Measurements from ENCODE around the gene SPAG16. TPM values are rescaled to one million over a fixed set of nuclear protein-coding genes. Genes with fewer than 3 reads are reported as not detected.

Gene SPAG16
- total RNA-seq, 4 donors from 2014 or later = 34.1 to 59.3 (median 46.8) TPM

DNA sequence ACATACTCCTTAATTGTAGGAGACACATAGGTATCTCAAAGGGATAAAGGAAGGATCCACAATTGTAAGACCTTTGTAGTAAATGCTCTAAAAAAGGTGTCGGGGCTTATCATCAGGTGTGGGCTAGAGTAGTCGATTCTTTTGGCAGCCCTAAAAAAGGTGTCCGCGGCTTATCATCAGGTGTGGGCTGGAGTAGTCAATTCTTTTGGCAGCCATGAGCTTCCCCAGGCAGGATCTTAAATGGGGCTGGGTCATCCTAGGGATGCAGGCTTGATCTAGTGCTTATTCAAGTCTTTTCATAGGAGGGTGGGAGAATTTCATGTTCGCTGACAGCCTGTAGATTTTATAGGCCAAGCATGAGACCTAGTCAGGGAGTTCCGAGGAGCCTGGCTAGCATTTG, 720.2 kb downstream of the SPAG16 start:
- H3K27ac ChIP-seq = no peak overlapping the region
- no peak overlapping the region for H3K4me3 ChIP-seq (replicated peaks in 1 of 3)
- intact Hi-C loops (cut with DNase I) = no loop called here
- H3K9me3 ChIP-seq = no peaks in the 10 kb centered on the region
- no peaks in the 10 kb centered on the region for H3K4me1 ChIP-seq
- no peak for DNase-seq
- no peaks in the 10 kb centered on the region for H3K36me3 ChIP-seq
- no peaks in the 10 kb centered on the region for H3K27me3 ChIP-seq
- TF ChIP-seq CTCF (IDR thresholded peaks at IDR 0.05) (no peak), POLR2A (IDR thresholded peaks at IDR 0.05) (no peak)
- 87 to 91% methylated on average over 6 of the region's 6 CpGs for WGBS, 2 donors

DNA sequence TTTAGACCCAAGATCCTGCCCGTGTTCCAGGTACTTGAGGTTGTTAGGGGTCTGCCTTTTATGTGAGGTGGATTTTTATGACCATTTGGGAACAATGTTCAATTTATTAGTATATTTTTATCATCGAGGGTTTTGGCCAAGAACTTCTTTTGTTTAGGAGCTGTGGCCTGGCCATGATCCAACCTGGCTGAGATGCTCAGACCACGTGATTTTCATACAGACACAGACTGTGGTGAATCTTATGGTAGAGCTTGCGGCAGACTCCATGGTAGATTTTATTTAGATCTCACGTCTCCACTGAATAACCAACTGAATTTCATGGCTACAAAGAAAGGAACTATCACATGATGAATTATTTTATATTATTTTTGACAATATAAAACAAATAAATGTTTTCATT, 721.1 kb downstream of the SPAG16 start:
- TF ChIP-seq CTCF (IDR thresholded peaks at IDR 0.05) = no peak
- TF ChIP-seq POLR2A (IDR thresholded peaks at IDR 0.05) = no peak
- Histone ChIP-seq H3K36me3 (no peaks in the 10 kb centered on the region), H3K4me1 (no peaks in the 10 kb centered on the region), H3K9me3 (no peaks in the 10 kb centered on the region), H3K4me3 (replicated peaks in 1 of 3) (no peak overlapping the region), H3K27ac (no peak overlapping the region), H3K27me3 (no peaks in the 10 kb centered on the region)
- no peak for DNase-seq
- WGBS, 2 donors = 74 to 79% methylated on average over 5 of the region's 5 CpGs
- intact Hi-C loops (cut with DNase I) = no loop called here

GRCh38 chr2:214006601-214007000, 722.3 kb downstream of the SPAG16 start:
- Histone ChIP-seq H3K9me3 (no peaks in the 10 kb centered on the region), H3K27ac (no peak overlapping the region), H3K36me3 (no peaks in the 10 kb centered on the region), H3K27me3 (no peaks in the 10 kb centered on the region), H3K4me3 (replicated peaks in 1 of 3) (no peak overlapping the region), H3K4me1 (no peaks in the 10 kb centered on the region)
- WGBS, 2 donors = 52 to 65% methylated on average over 2 of the region's 2 CpGs
- no peak for DNase-seq
- TF ChIP-seq CTCF (IDR thresholded peaks at IDR 0.05) = no peak
- no peak for TF ChIP-seq POLR2A (IDR thresholded peaks at IDR 0.05)
- intact Hi-C loops (cut with DNase I) = no loop called here

- H3K27ac ChIP-seq = no peak overlapping the region
- no peaks in the 10 kb centered on the region for H3K4me1 ChIP-seq
- no peak for TF ChIP-seq POLR2A (IDR thresholded peaks at IDR 0.05)
- no peaks in the 10 kb centered on the region for H3K36me3 ChIP-seq
- no peaks in the 10 kb centered on the region for H3K27me3 ChIP-seq
- intact Hi-C loops (cut with DNase I) = no loop called here
- DNase-seq = no peak
- no peak overlapping the region for H3K4me3 ChIP-seq (replicated peaks in 1 of 3)
- H3K9me3 ChIP-seq = no peaks in the 10 kb centered on the region
- WGBS, 2 donors = 86 to 89% methylated on average over 3 of the region's 3 CpGs
These were observed 727.4 kb downstream of the SPAG16 start for GRCh38 chr2:214011676-214012075.

- WGBS, 2 donors = 90% methylated on average over 7 of the region's 7 CpGs
- H3K36me3 ChIP-seq = no peaks in the 10 kb centered on the region
- intact Hi-C loops (cut with DNase I) = no loop called here
- TF ChIP-seq CTCF (IDR thresholded peaks at IDR 0.05) (no peak), POLR2A (IDR thresholded peaks at IDR 0.05) (no peak)
- DNase-seq = no peak
- H3K9me3 ChIP-seq = no peaks in the 10 kb centered on the region
- no peak overlapping the region for H3K4me3 ChIP-seq (replicated peaks in 1 of 3)
- H3K4me1 ChIP-seq = no peaks in the 10 kb centered on the region
- H3K27me3 ChIP-seq = no peaks in the 10 kb centered on the region
- no peak overlapping the region for H3K27ac ChIP-seq
These were observed 730.4 kb downstream of the SPAG16 start for GRCh38 chr2:214014551-214015220.
